ENCODE data around the gene PRPH.

Gene PRPH

GRCh38 chr12:49334226-49334625 lies 39.3 kb downstream of the PRPH start:
- FAIRE-seq = no peak

GRCh38 chr12:49334681-49335080 lies 39.7 kb downstream of the PRPH start:
- no peak for FAIRE-seq

- no peak for FAIRE-seq
These were observed 40.4 kb downstream of the PRPH start for GRCh38 chr12:49335118-49335954.

GRCh38 chr12:49335955-49336644 lies 41.2 kb downstream of the PRPH start:
- no peak for FAIRE-seq

GRCh38 chr12:49336645-49337584 lies 42.0 kb downstream of the PRPH start, which contains the start of gene C1QL4:
TSS of gene C1QL4 (minus strand) at chr12:49337188. CDS start at chr12:49336477, 711 bp downstream.
- no peak for FAIRE-seq

GRCh38 chr12:49338830-49339463 lies 44.0 kb downstream of the PRPH start:
- no peak for FAIRE-seq

GRCh38 chr12:49339464-49339861 lies 44.5 kb downstream of the PRPH start:
- FAIRE-seq = no peak

- no peak for FAIRE-seq
These were observed 45.3 kb downstream of the PRPH start for GRCh38 chr12:49340095-49340870.

GRCh38 chr12:49340971-49341776 lies 46.2 kb downstream of the PRPH start:
- FAIRE-seq = peak; percentile 48

- FAIRE-seq = no peak
These were observed 46.8 kb downstream of the PRPH start for GRCh38 chr12:49341777-49342065.

- FAIRE-seq = peak; percentile 93
These were observed 47.3 kb downstream of the PRPH start for GRCh38 chr12:49342066-49342913.

GRCh38 chr12:49342914-49343731 lies 48.2 kb downstream of the PRPH start:
- FAIRE-seq = peak; percentile 21

- FAIRE-seq = no peak
These were observed 49.6 kb downstream of the PRPH start for GRCh38 chr12:49344486-49345050.

- FAIRE-seq = no peak
These were observed 50.3 kb downstream of the PRPH start for GRCh38 chr12:49345051-49345824.

GRCh38 chr12:49345825-49346658 lies 51.1 kb downstream of the PRPH start:
- no peak for FAIRE-seq

GRCh38 chr12:49346659-49347310 lies 51.8 kb downstream of the PRPH start, which contains the start of gene DNAJC22:
TSS of gene DNAJC22 (plus strand) at chr12:49346888. CDS start at chr12:49348873, 1,985 bp downstream.
- no peak for FAIRE-seq

Data from G401.6 (cell line).